Smooth muscle cell of bladder (primary cell): ENCODE results near the gene RTP1. TPM values are rescaled to one million over a fixed set of nuclear protein-coding genes. Genes with fewer than 3 reads are reported as not detected.

ENCODE experiments used
- total RNA-seq: library from RNA; depleted of rRNA; stranded (reverse); fragments of >200 nt; gene quantifications from 2 replicates; pipeline ENCODE4 v1.2.3, GENCODE V29; 2014

The RTP1 gene
- total RNA-seq = not detected in 2 replicates

GRCh38 chr3:187197335-187197649 lies at the start of gene RTP1:
TSS of gene RTP1 (plus strand) at chr3:187197486. CDS start at chr3:187197516, 30 bp downstream.

Other genes starting within 250 kb of the RTP1 start
- gene RPL39L, start 58.0 kb upstream of the RTP1 start, total RNA-seq = 12.2 and 15.6 TPM in 2 replicates
- 203 and 319 TPM in 2 replicates for gene MASP1, start 94.3 kb downstream of the RTP1 start, total RNA-seq
- gene RTP4, start 170.9 kb downstream of the RTP1 start, total RNA-seq = 1.6 and 2.0 TPM in 2 replicates